PC-9 (cell line): ENCODE measurements around the gene IFNAR1. TPM values are rescaled to one million over a fixed set of nuclear protein-coding genes. Genes with fewer than 3 reads are reported as not detected.

ENCODE experiments used
- BruUV-seq: library from RNA; stranded (reverse); fragments of 400-500 nt; replicated peaks from 2 replicates; lab custom pipeline; 2021; lab: Mats Ljungman, UMichigan
- CTCF ChIA-PET: fragments of 300-600 bp; sonication (Branson Sonifier 250); formaldehyde crosslinking; loops from one replicate; lab custom pipeline; 2022; ENCODE audit warnings: antibody characterized with exemption; lab: Charles Lee
- POLR2A ChIA-PET: fragments of 300-600 bp; sonication (Branson Sonifier 250); formaldehyde crosslinking; loops from one replicate; lab custom pipeline; 2022; ENCODE audit warnings: antibody characterized with exemption; ENCODE audit not compliant: unreplicated experiment; lab: Charles Lee
- DNase-seq, 2 experiments: peaks; one replicate each; pipeline versions ENCODE4 v3.0.0 to v3.0.0-alpha.2; 2015 to 2022; ENCODE audit warnings: mixed read lengths in 1 of 2
- H2AFZ ChIP-seq: fragments of 200-600 bp; sonication (generic); 2 replicates; pipeline ENCODE4 v1.8.1; 2017; ENCODE audit warnings: antibody characterized with exemption
- H3F3A ChIP-seq: fragments of 200-600 bp; sonication (generic); 2 replicates; pipeline ENCODE4 v1.8.1; 2017; ENCODE audit warnings: antibody characterized with exemption, mild to moderate bottlenecking, low read depth; ENCODE audit not compliant: insufficient read depth
- H3K27ac ChIP-seq: fragments of 200-600 bp; sonication (generic); 2 replicates; pipeline ENCODE4 v1.6.1; 2016; ENCODE audit warnings: mixed run types
- H3K27me3 ChIP-seq: fragments of 200-600 bp; sonication (generic); 2 replicates; pipeline ENCODE4 v1.6.1; 2016; ENCODE audit warnings: low read depth, mixed run types; ENCODE audit not compliant: insufficient read depth
- H3K36me3 ChIP-seq: fragments of 200-600 bp; sonication (generic); 2 replicates; pipeline ENCODE4 v1.6.1; 2016; ENCODE audit warnings: low read depth, mixed run types
- H3K4me1 ChIP-seq: fragments of 200-600 bp; sonication (generic); replicated peaks from 2 replicates; pipeline ENCODE4 v1.6.1; 2016; ENCODE audit warnings: mixed run types; ENCODE audit not compliant: insufficient read depth
- H3K4me2 ChIP-seq: fragments of 200-600 bp; sonication (generic); 2 replicates; pipeline ENCODE4 v1.6.1; 2017; ENCODE audit warnings: mixed run types
- H3K4me3 ChIP-seq: fragments of 200-600 bp; sonication (generic); 2 replicates; pipeline ENCODE4 v1.6.1; 2016; ENCODE audit warnings: mixed run types
- H3K79me2 ChIP-seq: fragments of 200-600 bp; sonication (generic); 2 replicates; pipeline ENCODE4 v1.6.1; 2017; ENCODE audit warnings: low read depth, mixed run types
- H3K9me2 ChIP-seq: fragments of 200-600 bp; sonication (generic); 2 replicates; pipeline ENCODE4 v1.8.1; 2017; ENCODE audit warnings: mild to moderate bottlenecking; ENCODE audit not compliant: insufficient read depth
- H3K9me3 ChIP-seq: fragments of 200-600 bp; sonication (generic); 2 replicates; pipeline ENCODE4 v1.8.1; 2016; ENCODE audit warnings: low read depth; ENCODE audit not compliant: insufficient read depth
- H4K20me1 ChIP-seq: fragments of 200-600 bp; sonication (generic); 2 replicates; pipeline ENCODE4 v1.8.1; 2017; ENCODE audit not compliant: insufficient read depth
- CTCF ChIP-seq: fragments of 200-600 bp; sonication (generic); conservative IDR thresholded peaks from 2 replicates; pipeline ENCODE4 v1.6.1; 2017; ENCODE audit warnings: mixed run types, antibody characterized with exemption, mild to moderate bottlenecking, moderate library complexity
- EZH2 ChIP-seq: fragments of 200-600 bp; sonication (generic); IDR thresholded peaks from 2 replicates; pipeline ENCODE4 v1.8.0; 2017; ENCODE audit warnings: antibody characterized with exemption, low read depth
- intact Hi-C: fragments of 100-400 bp; cut with micrococcal nuclease; formaldehyde crosslinking; loops from one replicate; pipeline ENCODE4 v1.10.0; 2022; ENCODE audit not compliant: unreplicated experiment
- total RNA-seq: library from RNA; stranded (reverse); gene quantifications from 2 replicates; pipeline ENCODE4 v1.2.3, GENCODE V29; 2021

IFNAR1 gene
- total RNA-seq, 1 experiment from 2014 or later: 25.5 TPM

GRCh38 chr21:33279330-33279820, 45.4 kb upstream of the IFNAR1 start:
- Histone ChIP-seq H3K36me3 (peaks cover 6% of the 10 kb centered on the region; the same call in 1 of the 2 replicates), H3K4me1 (no peaks in the 10 kb centered on the region), H3K4me3 (no peak overlapping the region), H4K20me1 (no peaks in the 10 kb centered on the region), H3F3A (no peaks in the 10 kb centered on the region), H3K4me2 (no peak overlapping the region), H3K79me2 (no peaks in the 10 kb centered on the region), H2AFZ (no peak overlapping the region), H3K9me3 (no peaks in the 10 kb centered on the region), H3K27me3 (no peaks in the 10 kb centered on the region), H3K27ac (no peak overlapping the region), H3K9me2 (no peaks in the 10 kb centered on the region)
- POLR2A ChIA-PET: no interaction called here
- intact Hi-C loops: no loop called here
- no peak for DNase-seq
- TF ChIP-seq CTCF (no peak), EZH2 (no peak)
- no TSS peak for BruUV-seq
- CTCF ChIA-PET: no interaction called here

- Histone ChIP-seq H4K20me1 (no peaks in the 10 kb centered on the region), H3F3A (no peaks in the 10 kb centered on the region), H2AFZ (no peak overlapping the region), H3K4me3 (no peak overlapping the region), H3K4me2 (no peak overlapping the region), H3K36me3 (peaks cover 6% of the 10 kb centered on the region; the same call in 1 of the 2 replicates), H3K27me3 (no peaks in the 10 kb centered on the region), H3K27ac (no peak overlapping the region), H3K4me1 (0 out of 2 replicates have a peak, but pooled peaks cover under 1% of the 10 kb centered on the region), H3K9me3 (no peaks in the 10 kb centered on the region), H3K79me2 (no peaks in the 10 kb centered on the region), H3K9me2 (no peaks in the 10 kb centered on the region)
- DNase-seq: no peak
- BruUV-seq: no TSS peak
- TF ChIP-seq EZH2 (no peak), CTCF (no peak)
- intact Hi-C loops: no loop called here
- CTCF ChIA-PET: no interaction called here
- POLR2A ChIA-PET: no interaction called here
These were observed 43.6 kb upstream of the IFNAR1 start for GRCh38 chr21:33281096-33281652.

DNA sequence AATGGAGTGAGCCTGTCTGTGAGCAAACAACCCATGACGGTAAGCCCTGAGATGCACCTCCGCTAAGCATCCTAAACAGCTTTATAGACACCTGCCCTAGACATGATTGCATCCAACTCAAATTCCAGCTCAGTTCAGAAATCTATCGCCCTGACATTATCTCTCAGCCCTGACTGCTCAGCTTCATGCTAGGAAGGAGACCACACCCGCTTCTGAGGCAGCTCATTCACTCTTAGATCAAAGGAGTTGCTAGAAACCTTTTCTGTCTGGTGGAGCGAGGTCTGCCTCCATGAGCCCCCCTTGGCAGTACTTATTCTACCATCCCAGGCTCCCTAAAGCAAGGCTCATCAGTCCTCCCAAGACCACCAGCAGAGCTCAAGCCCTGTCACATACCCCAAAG, 41.6 kb upstream of the IFNAR1 start:
- H3K9me3 ChIP-seq: no peaks in the 10 kb centered on the region
- H3K4me2 ChIP-seq: no peak overlapping the region
- intact Hi-C loops: no loop called here
- peaks cover 6% of the 10 kb centered on the region; the same call in 1 of the 2 replicates for H3K36me3 ChIP-seq
- H2AFZ ChIP-seq: no peak overlapping the region
- H3K79me2 ChIP-seq: no peaks in the 10 kb centered on the region
- no peaks in the 10 kb centered on the region for H3K9me2 ChIP-seq
- H3F3A ChIP-seq: no peaks in the 10 kb centered on the region; the same call in 1 of the 2 replicates
- no peak for DNase-seq
- no peak overlapping the region for H3K4me3 ChIP-seq
- H3K4me1 ChIP-seq: peaks cover 16% of the 10 kb centered on the region
- no peak overlapping the region for H3K27ac ChIP-seq
- ChIA-PET POLR2A (interaction anchor here (0.6 kb wide), 1 partner anchor 1663 kb away, joined by 18 read pairs; no protein-coding TSS in a partner anchor), CTCF (no interaction called here)
- no TSS peak for BruUV-seq
- no peak for TF ChIP-seq CTCF
- no peak for TF ChIP-seq EZH2
- no peaks in the 10 kb centered on the region for H4K20me1 ChIP-seq
- H3K27me3 ChIP-seq: no peaks in the 10 kb centered on the region
